ENCODE results near the gene FAM117B.

The FAM117B gene

GRCh38 chr2:202613479-202613878, 21.3 kb upstream of the FAM117B start:
- TF ChIP-seq CTCF (IDR thresholded peaks at IDR 0.05; ENCODE audit: low read depth, low read length), result no peak

GRCh38 chr2:202624133-202624532, 10.6 kb upstream of the FAM117B start:
- H3K4me3 ChIP-seq (replicated peaks in 1 of 2; ENCODE audit: low read depth in 2 of 2, low read length in 2 of 2), result no peak overlapping the region
- no peak for DNase-seq (ENCODE audit: low read depth in 2 of 2)
- no peak for TF ChIP-seq CTCF (IDR thresholded peaks at IDR 0.05; ENCODE audit: low read depth, low read length)

More at GRCh38 chr2:202613479-202613878, 21.3 kb upstream of the FAM117B start:
- DNase-seq (ENCODE audit: low read depth in 2 of 2), result no peak
- H3K4me3 ChIP-seq (replicated peaks in 1 of 2; ENCODE audit: low read depth in 2 of 2, low read length in 2 of 2), result no peak overlapping the region

GRCh38 chr2:202627042-202627441, 7.7 kb upstream of the FAM117B start:
- no peak overlapping the region for H3K4me3 ChIP-seq (replicated peaks in 1 of 2; ENCODE audit: low read depth in 2 of 2, low read length in 2 of 2)
- no peak for DNase-seq (ENCODE audit: low read depth in 2 of 2)
- TF ChIP-seq CTCF (IDR thresholded peaks at IDR 0.05; ENCODE audit: low read depth, low read length), result no peak

GRCh38 chr2:202628646-202629198, 6.0 kb upstream of the FAM117B start:
- no peak for DNase-seq (ENCODE audit: low read depth in 2 of 2)
- TF ChIP-seq CTCF (IDR thresholded peaks at IDR 0.05; ENCODE audit: low read depth, low read length), result no peak
- no peak overlapping the region for H3K4me3 ChIP-seq (replicated peaks in 1 of 2; ENCODE audit: low read depth in 2 of 2, low read length in 2 of 2)

- H3K4me3 ChIP-seq (replicated peaks in 1 of 2; ENCODE audit: low read depth in 2 of 2, low read length in 2 of 2), result no peak overlapping the region
- peak; percentile 28 to 79 for DNase-seq (ENCODE audit: low read depth in 2 of 2)
- TF ChIP-seq CTCF (IDR thresholded peaks at IDR 0.05; ENCODE audit: low read depth, low read length), result no peak
Observed at GRCh38 chr2:202632682-202633290, 2.0 kb upstream of the FAM117B start.

- DNase-seq (ENCODE audit: low read depth in 2 of 2), result no peak
- TF ChIP-seq CTCF (IDR thresholded peaks at IDR 0.05; ENCODE audit: low read depth, low read length), result no peak
- no peak overlapping the region for H3K4me3 ChIP-seq (replicated peaks in 1 of 2; ENCODE audit: low read depth in 2 of 2, low read length in 2 of 2)
Observed at GRCh38 chr2:202633470-202633869, 1.3 kb upstream of the FAM117B start.
